Transverse colon (tissue), 4 donors: ENCODE measurements around the gene CDKN1C.

Experiments used
- CTCF ChIP-seq, 5 experiments: fragments of 200-600 bp in 3 of 5; fragments of 450-650 bp in 2 of 5; sonication (generic) in 3 of 5; IDR thresholded peaks; 1 replicate in 2 of 5; 2 replicates in 3 of 5; pipeline ENCODE4 v1.5.1; 2016 to 2017; ENCODE audit warnings: antibody characterized with exemption in 5 of 5, inconsistent platforms in 3 of 5, mild to moderate bottlenecking in 2 of 5, moderate library complexity in 1 of 5
- POLR2A ChIP-seq: fragments of 450-650 bp; IDR thresholded peaks from one replicate; pipeline ENCODE4 v1.6.1; 2016; ENCODE audit warnings: antibody characterized with exemption, mild to moderate bottlenecking, moderate library complexity
- POLR2AphosphoS5 ChIP-seq, 3 donors: sonication (generic); formaldehyde crosslinking; IDR thresholded peaks; one replicate each; pipeline ENCODE4 v1.6.1; 2016; ENCODE audit warnings: antibody characterized with exemption in 3 of 3

- TF ChIP-seq CTCF (IDR thresholded peaks at IDR 0.05) (no peak), POLR2A (no peak), POLR2AphosphoS5 (IDR thresholded peaks at IDR 0.05) (no peak)
Measured at GRCh38 chr11:2838676-2839294, 46.8 kb downstream of the CDKN1C start.
